BJ (cell line): ENCODE data around the gene LY6G6C. TPM values are rescaled to one million over a fixed set of nuclear protein-coding genes. Genes with fewer than 3 reads are reported as not detected.

ENCODE experiments used
- CTCF ChIA-PET: fragments of 350-600 bp; formaldehyde crosslinking; extraction: SDS; loops from one replicate; lab custom pipeline; 2021; ENCODE audit warnings: antibody characterized with exemption, inconsistent platforms; lab: Yijun Ruan, JAX
- POLR2A ChIA-PET: fragments of 300-600 bp; sonication (Branson Sonifier 250); formaldehyde crosslinking; extraction: SDS; loops from one replicate; lab custom pipeline; 2021; ENCODE audit warnings: antibody characterized with exemption; lab: Charles Lee
- DNase-seq: peaks from one replicate; pipeline ENCODE4 v3.0.0-alpha.2; 2011; ENCODE audit warnings: low read depth
- H3K27me3 ChIP-seq: 2 replicates; pipeline ENCODE4 v1.6.0; 2011; ENCODE audit warnings: low read length; ENCODE audit not compliant: control insufficient read depth, insufficient read depth
- H3K36me3 ChIP-seq: 2 replicates; pipeline ENCODE4 v1.5.1; 2011; ENCODE audit warnings: low read length; ENCODE audit not compliant: control insufficient read depth, insufficient read depth
- H3K4me3 ChIP-seq: 2 replicates; pipeline ENCODE4 v1.5.1; 2011; ENCODE audit warnings: low read depth, mild to moderate bottlenecking, control low read depth, low read length
- polyA plus RNA-seq: library from polyadenylated mRNA; depleted of rRNA; stranded (reverse); fragments of >200 nt; gene quantifications from 2 replicates; pipeline ENCODE4 v1.2.3, GENCODE V29; 2011
- TF ChIP-seq, protein P1 (sequence below): IDR thresholded peaks from 2 replicates; pipeline ENCODE4 v1.5.1; 2011; ENCODE audit warnings: low read depth, mild to moderate bottlenecking, control low read depth, inconsistent platforms, low read length, moderate library complexity; ENCODE audit not compliant: insufficient read depth

Gene LY6G6C
- polyA plus RNA-seq, 1 experiment = not detected

DNA sequence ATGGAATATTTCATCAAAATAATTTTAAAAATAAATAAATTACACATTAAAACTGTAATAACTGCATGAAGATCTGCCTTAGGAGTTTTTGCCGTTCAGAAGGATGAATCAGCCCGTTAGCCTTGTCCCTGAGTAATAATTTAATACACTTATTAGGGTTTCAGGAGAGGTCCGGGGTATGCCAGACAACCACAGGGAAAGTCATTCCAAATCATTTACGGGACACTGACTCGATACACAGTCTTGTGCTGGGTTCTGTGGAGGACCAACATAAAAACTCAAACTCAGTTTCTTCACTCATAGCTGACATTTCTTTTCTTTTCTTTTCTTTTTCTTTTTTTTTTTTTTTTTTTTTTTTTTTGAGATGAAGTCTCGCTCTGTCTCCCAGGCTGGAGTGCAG, 15.6 kb downstream of the LY6G6C start:
- TF ChIP-seq, protein P1, sequence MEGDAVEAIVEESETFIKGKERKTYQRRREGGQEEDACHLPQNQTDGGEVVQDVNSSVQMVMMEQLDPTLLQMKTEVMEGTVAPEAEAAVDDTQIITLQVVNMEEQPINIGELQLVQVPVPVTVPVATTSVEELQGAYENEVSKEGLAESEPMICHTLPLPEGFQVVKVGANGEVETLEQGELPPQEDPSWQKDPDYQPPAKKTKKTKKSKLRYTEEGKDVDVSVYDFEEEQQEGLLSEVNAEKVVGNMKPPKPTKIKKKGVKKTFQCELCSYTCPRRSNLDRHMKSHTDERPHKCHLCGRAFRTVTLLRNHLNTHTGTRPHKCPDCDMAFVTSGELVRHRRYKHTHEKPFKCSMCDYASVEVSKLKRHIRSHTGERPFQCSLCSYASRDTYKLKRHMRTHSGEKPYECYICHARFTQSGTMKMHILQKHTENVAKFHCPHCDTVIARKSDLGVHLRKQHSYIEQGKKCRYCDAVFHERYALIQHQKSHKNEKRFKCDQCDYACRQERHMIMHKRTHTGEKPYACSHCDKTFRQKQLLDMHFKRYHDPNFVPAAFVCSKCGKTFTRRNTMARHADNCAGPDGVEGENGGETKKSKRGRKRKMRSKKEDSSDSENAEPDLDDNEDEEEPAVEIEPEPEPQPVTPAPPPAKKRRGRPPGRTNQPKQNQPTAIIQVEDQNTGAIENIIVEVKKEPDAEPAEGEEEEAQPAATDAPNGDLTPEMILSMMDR = no peak
- no peaks in the 10 kb centered on the region for H3K36me3 ChIP-seq
- POLR2A ChIA-PET = no interaction called here
- H3K27me3 ChIP-seq = no peaks in the 10 kb centered on the region
- H3K4me3 ChIP-seq = no peak overlapping the region
- CTCF ChIA-PET = interaction anchor here (1.2 kb wide), 1 partner anchor 67 kb away, joined by 3 read pairs; no protein-coding TSS in a partner anchor
- no peak for DNase-seq

GRCh38 chr6:31702819-31703716, 18.5 kb downstream of the LY6G6C start, which contains the start of gene ABHD16A:
ABHD16A (minus strand) TSS chr6:31703324; CDS start chr6:31703281, 43 bp downstream.
- Histone ChIP-seq H3K36me3 (peaks cover 1% of the 10 kb centered on the region; the same call in 1 of the 2 replicates), H3K4me3 (peak within 1 kb of the TSS; percentile 62), H3K27me3 (no peaks in the 10 kb centered on the region)
- ChIA-PET POLR2A (interaction anchor here (0.7 kb wide), 1 partner anchor 62 kb away, joined by 4 read pairs; no protein-coding TSS in a partner anchor), CTCF (interaction anchor here (0.5 to 1.9 kb wide), 6 partner anchors 8 to 186 kb away, joined by 3 to 4 read pairs (median 3); partner anchors contain the start of gene LY6G5C)
- peak; percentile 93 for DNase-seq
- TF ChIP-seq, protein P1 = peak; percentile 6; the same call in 1 of the 2 replicates

DNA sequence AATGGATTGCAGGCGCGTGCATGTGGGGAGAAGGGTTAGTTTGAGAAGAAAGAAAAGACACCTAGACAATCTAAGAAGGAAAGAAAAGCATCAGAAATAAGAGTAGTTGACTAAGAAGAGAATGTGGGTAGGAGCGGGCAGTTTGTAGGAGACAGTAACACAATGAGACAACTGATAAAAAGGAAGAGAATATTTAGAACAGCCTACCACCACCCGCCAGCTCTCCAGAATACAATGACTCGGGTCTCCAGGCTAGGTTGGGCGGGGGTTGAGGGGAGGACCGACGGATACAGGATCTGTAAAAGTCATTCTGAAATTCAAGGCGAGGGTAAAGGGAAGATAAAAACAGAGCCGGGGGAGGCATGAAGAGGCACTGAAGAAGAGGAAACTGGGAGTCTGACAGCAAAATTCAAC, 19.1 kb downstream of the LY6G6C start:
- H3K4me3 ChIP-seq = peak overlapping the region; percentile 62
- H3K27me3 ChIP-seq = no peaks in the 10 kb centered on the region
- TF ChIP-seq, protein P1 = no peak
- no peak for DNase-seq
- H3K36me3 ChIP-seq = peaks cover 1% of the 10 kb centered on the region; the same call in 1 of the 2 replicates
- ChIA-PET CTCF (interaction anchor here (1.1 to 1.9 kb wide), 2 partner anchors 13 to 187 kb away, joined by 3 to 4 read pairs; no protein-coding TSS in a partner anchor), POLR2A (interaction anchor here (0.7 kb wide), 1 partner anchor 62 kb away, joined by 4 read pairs; no protein-coding TSS in a partner anchor)

- H3K36me3 ChIP-seq = peaks cover 1% of the 10 kb centered on the region; the same call in 1 of the 2 replicates
- ChIA-PET POLR2A (interaction anchor here (0.7 kb wide), 1 partner anchor 61 kb away, joined by 4 read pairs; no protein-coding TSS in a partner anchor), CTCF (interaction anchor here (1.1 to 1.9 kb wide), 2 partner anchors 12 to 188 kb away, joined by 3 to 4 read pairs; no protein-coding TSS in a partner anchor)
- H3K4me3 ChIP-seq = peak overlapping the region; percentile 62
- no peak for DNase-seq
- H3K27me3 ChIP-seq = no peaks in the 10 kb centered on the region
- TF ChIP-seq, protein P1 = no peak
These were observed 19.7 kb downstream of the LY6G6C start for GRCh38 chr6:31701666-31702404.
